COR-L47 (cell line): ENCODE results near the gene PSMD9.
"Not testable (repeated sequence)": the region's sequence is repeated elsewhere in the genome, so short reads cannot be mapped to it uniquely, and the experiment has no call there.

Source experiments
- DNase-seq: peaks from one replicate; lab custom pipeline; 2025; lab: John Stamatoyannopoulos, UW

The PSMD9 gene

GRCh38 chr12:121888478-121889273, at the start of gene PSMD9:
PSMD9 (plus strand) TSS chr12:121888790; CDS start chr12:121888857, 67 bp downstream.
- DNase-seq = peak; percentile 98

GRCh38 chr12:121839106-121839992, 49.2 kb upstream of the PSMD9 start:
- DNase-seq = peak; percentile 98

GRCh38 chr12:121839993-121840761, 48.4 kb upstream of the PSMD9 start:
- no peak for DNase-seq

GRCh38 chr12:121843236-121843982, 45.2 kb upstream of the PSMD9 start:
- no peak for DNase-seq

GRCh38 chr12:121845701-121846100, 42.9 kb upstream of the PSMD9 start:
- DNase-seq = no peak

GRCh38 chr12:121849211-121849610, 39.4 kb upstream of the PSMD9 start:
- DNase-seq = no peak

- DNase-seq = no peak
These were observed 38.9 kb upstream of the PSMD9 start for GRCh38 chr12:121849665-121850064.

- DNase-seq = not testable (repeated sequence)
These were observed 36.2 kb upstream of the PSMD9 start for GRCh38 chr12:121852392-121852791.

- DNase-seq = no peak
These were observed 31.0 kb upstream of the PSMD9 start for GRCh38 chr12:121857322-121858246.

- no peak for DNase-seq
These were observed 30.3 kb upstream of the PSMD9 start for GRCh38 chr12:121858318-121858661.

GRCh38 chr12:121858662-121859572, 29.7 kb upstream of the PSMD9 start, which contains the start of gene HPD:
HPD (minus strand) TSS chr12:121858859; CDS start chr12:121858823, 36 bp downstream.
- DNase-seq = no peak

- no peak for DNase-seq
These were observed 28.3 kb upstream of the PSMD9 start for GRCh38 chr12:121860257-121860656.

GRCh38 chr12:121860699-121861098, 27.9 kb upstream of the PSMD9 start:
- DNase-seq = not testable (repeated sequence)

- no peak for DNase-seq
These were observed 26.8 kb upstream of the PSMD9 start for GRCh38 chr12:121861636-121862254.

GRCh38 chr12:121866331-121866730, 22.3 kb upstream of the PSMD9 start:
- no peak for DNase-seq

GRCh38 chr12:121869229-121869628, 19.4 kb upstream of the PSMD9 start:
- DNase-seq = not testable (repeated sequence)

GRCh38 chr12:121871467-121871866, 17.1 kb upstream of the PSMD9 start:
- no peak for DNase-seq

- peak; percentile 27 for DNase-seq
These were observed 15.9 kb upstream of the PSMD9 start for GRCh38 chr12:121872546-121873215.
